ENCODE data around the gene RUBCN. TPM values are rescaled to one million over a fixed set of nuclear protein-coding genes. Genes with fewer than 3 reads are reported as not detected.

RUBCN gene
- total and polyA plus RNA-seq, 2 experiments from 2014 or later, result 10.5 to 18.4 TPM

- no peaks in the 10 kb centered on the region for H3K9me3 ChIP-seq (ENCODE audit: low read depth)
- peak overlapping the region; percentile 100 for H3K4me2 ChIP-seq (ENCODE audit: unreplicated experiment)
- WGBS, 2 experiments (ENCODE audit: low coverage in 1 of 2, low lambda C conversion rate in 2 of 2, missing lambda C conversion rate in 2 of 2), result 64 to 65% methylated on average over 11 of the region's 11 CpGs
- H3K27me3 ChIP-seq (replicated peaks; ENCODE audit: insufficient read depth), result no peaks in the 10 kb centered on the region
- TF ChIP-seq EZH2 (IDR thresholded peaks at IDR 0.05; ENCODE audit: insufficient read depth, poor library complexity, severe bottlenecking), result no peak
- no peak overlapping the region for H3K27ac ChIP-seq
- H3K79me2 ChIP-seq (ENCODE audit: insufficient read depth), result peaks cover 31% of the 10 kb centered on the region
- H4K20me1 ChIP-seq (ENCODE audit: insufficient read depth), result no peaks in the 10 kb centered on the region
- peak overlapping the region; percentile 98 for H2AFZ ChIP-seq
- H3K9ac ChIP-seq, result no peak overlapping the region
- in situ Hi-C loops (cut with MboI), result no loop called here
- peaks cover 6% of the 10 kb centered on the region; the same call in 1 of the 2 replicates for H3F3A ChIP-seq (ENCODE audit: insufficient read depth)
- DNase-seq, result no peak
- H3K9me2 ChIP-seq (ENCODE audit: insufficient read depth), result no peaks in the 10 kb centered on the region
- H3K36me3 ChIP-seq (ENCODE audit: low read depth), result no peaks in the 10 kb centered on the region
- peaks cover 11% of the 10 kb centered on the region for H3K4me1 ChIP-seq (ENCODE audit: insufficient read depth)
- peak overlapping the region; percentile 81; the same call in 1 of the 2 replicates for H3K4me3 ChIP-seq
Observed at GRCh38 chr3:197737749-197738462, 1.2 kb upstream of the RUBCN start.

- in situ Hi-C loops (cut with MboI), result no loop called here
- 1 to 5% methylated on average over 6 of the region's 6 CpGs for WGBS, 2 experiments (ENCODE audit: low coverage in 1 of 2, low lambda C conversion rate in 2 of 2, missing lambda C conversion rate in 2 of 2)
- H3K27ac ChIP-seq, result peak overlapping the region; percentile 31; the same call in 1 of the 2 replicates
- H3K9me2 ChIP-seq (ENCODE audit: insufficient read depth), result no peaks in the 10 kb centered on the region
- no peaks in the 10 kb centered on the region for H4K20me1 ChIP-seq (ENCODE audit: insufficient read depth)
- H3K36me3 ChIP-seq (ENCODE audit: low read depth), result no peaks in the 10 kb centered on the region
- TF ChIP-seq EZH2 (IDR thresholded peaks at IDR 0.05; ENCODE audit: insufficient read depth, poor library complexity, severe bottlenecking) (no peak), EZH2phosphoT487 (IDR thresholded peaks at IDR 0.05; ENCODE audit: insufficient read depth, low read depth) (no peak)
- peak overlapping the region; percentile 72 for H3K9ac ChIP-seq
- H3K27me3 ChIP-seq (replicated peaks; ENCODE audit: insufficient read depth), result no peaks in the 10 kb centered on the region
- peaks cover 37% of the 10 kb centered on the region for H3K79me2 ChIP-seq (ENCODE audit: insufficient read depth)
- no peak for DNase-seq
- H3K4me2 ChIP-seq (ENCODE audit: unreplicated experiment), result peak overlapping the region; percentile 100
- peak overlapping the region; percentile 81 for H3K4me3 ChIP-seq
- peaks cover 6% of the 10 kb centered on the region; the same call in 1 of the 2 replicates for H3F3A ChIP-seq (ENCODE audit: insufficient read depth)
- no peaks in the 10 kb centered on the region for H3K9me3 ChIP-seq (ENCODE audit: low read depth)
- H2AFZ ChIP-seq, result peak overlapping the region; percentile 98
- H3K4me1 ChIP-seq (ENCODE audit: insufficient read depth), result peaks cover 11% of the 10 kb centered on the region
Observed at GRCh38 chr3:197737319-197737649, 580 bp upstream of the RUBCN start.

- TF ChIP-seq EZH2phosphoT487 (IDR thresholded peaks at IDR 0.05; ENCODE audit: insufficient read depth, low read depth) (no peak), EZH2 (IDR thresholded peaks at IDR 0.05; ENCODE audit: insufficient read depth, poor library complexity, severe bottlenecking) (no peak)
- no peaks in the 10 kb centered on the region for H3K9me3 ChIP-seq (ENCODE audit: low read depth)
- WGBS, 2 experiments (ENCODE audit: low coverage in 1 of 2, low lambda C conversion rate in 2 of 2, missing lambda C conversion rate in 2 of 2), result 2 to 3% methylated on average over 13 to 17 of the region's 17 CpGs
- H3K79me2 ChIP-seq (ENCODE audit: insufficient read depth), result peaks cover 43% of the 10 kb centered on the region
- H3K27me3 ChIP-seq (replicated peaks; ENCODE audit: insufficient read depth), result no peaks in the 10 kb centered on the region
- peak overlapping the region; percentile 74 for H3K9ac ChIP-seq
- H3K4me1 ChIP-seq (ENCODE audit: insufficient read depth), result peaks cover 11% of the 10 kb centered on the region
- H3K4me3 ChIP-seq, result peak overlapping the region; percentile 81
- no peaks in the 10 kb centered on the region for H3K9me2 ChIP-seq (ENCODE audit: insufficient read depth)
- H3K36me3 ChIP-seq (ENCODE audit: low read depth), result no peaks in the 10 kb centered on the region
- peaks cover 6% of the 10 kb centered on the region; the same call in 1 of the 2 replicates for H3F3A ChIP-seq (ENCODE audit: insufficient read depth)
- DNase-seq, result peak; percentile 54
- peak overlapping the region; percentile 89 for H3K4me2 ChIP-seq (ENCODE audit: unreplicated experiment)
- H2AFZ ChIP-seq, result peak overlapping the region; percentile 71
- peak overlapping the region; percentile 13 for H3K27ac ChIP-seq
- in situ Hi-C loops (cut with MboI), result no loop called here
- no peaks in the 10 kb centered on the region for H4K20me1 ChIP-seq (ENCODE audit: insufficient read depth)
Observed at GRCh38 chr3:197736010-197736490, 654 bp downstream of the RUBCN start.

GRCh38 chr3:197734667-197735318 lies 1.9 kb downstream of the RUBCN start:
- Histone ChIP-seq H3K36me3 (ENCODE audit: low read depth) (no peaks in the 10 kb centered on the region), H3K4me3 (no peak overlapping the region), H3K4me1 (ENCODE audit: insufficient read depth) (peaks cover 18% of the 10 kb centered on the region), H3K9me2 (ENCODE audit: insufficient read depth) (no peaks in the 10 kb centered on the region), H3K27ac (no peak overlapping the region), H3K79me2 (ENCODE audit: insufficient read depth) (peaks cover 50% of the 10 kb centered on the region), H3K27me3 (replicated peaks; ENCODE audit: insufficient read depth) (no peaks in the 10 kb centered on the region), H3K9ac (no peak overlapping the region), H3K4me2 (ENCODE audit: unreplicated experiment) (peak overlapping the region; percentile 89), H3K9me3 (ENCODE audit: low read depth) (no peaks in the 10 kb centered on the region), H2AFZ (no peak overlapping the region), H3F3A (ENCODE audit: insufficient read depth) (peaks cover 12% of the 10 kb centered on the region; the same call in 1 of the 2 replicates), H4K20me1 (ENCODE audit: insufficient read depth) (no peaks in the 10 kb centered on the region)
- in situ Hi-C loops (cut with MboI), result no loop called here
- DNase-seq, result no peak
- 98% methylated on average over 7 of the region's 7 CpGs for WGBS, 2 experiments (ENCODE audit: low coverage in 1 of 2, low lambda C conversion rate in 2 of 2, missing lambda C conversion rate in 2 of 2)
- TF ChIP-seq EZH2phosphoT487 (IDR thresholded peaks at IDR 0.05; ENCODE audit: insufficient read depth, low read depth), result no peak
- no peak for TF ChIP-seq EZH2 (IDR thresholded peaks at IDR 0.05; ENCODE audit: insufficient read depth, poor library complexity, severe bottlenecking)
